ENCODE data around the gene TMC2. TPM values are rescaled to one million over a fixed set of nuclear protein-coding genes. Genes with fewer than 3 reads are reported as not detected.

The TMC2 gene
- total RNA-seq, 2 experiments from 2014 or later = not detected

DNA sequence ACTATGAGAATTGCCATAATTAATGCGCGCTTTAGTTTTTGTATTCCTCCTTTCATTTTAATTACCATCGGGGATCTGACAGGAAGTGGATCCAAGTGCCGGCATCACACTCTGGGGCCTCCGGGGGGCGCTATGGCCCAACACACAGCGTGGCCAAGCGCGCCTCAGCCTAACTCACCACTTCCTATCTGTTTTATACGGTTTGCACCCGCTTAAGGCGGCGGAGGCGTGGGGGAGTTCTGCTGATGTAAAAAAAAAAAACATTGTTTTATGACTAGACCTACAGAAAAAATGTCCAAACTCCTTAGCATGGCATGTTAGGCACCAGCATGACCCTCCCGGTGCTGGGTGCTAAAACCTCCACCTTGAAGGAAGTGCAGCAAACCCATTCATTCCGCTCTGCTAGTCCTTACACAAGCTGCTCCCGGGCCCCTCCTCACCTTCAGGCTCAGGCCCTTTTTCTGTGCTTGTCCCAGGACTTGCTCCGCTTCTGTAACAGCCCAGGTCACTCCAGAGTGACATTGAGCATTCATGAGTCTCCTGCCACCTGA lies 151.7 kb downstream of the TMC2 start:
- Mint-ChIP-seq H3K27me3 (peaks cover 39% of the 10 kb centered on the region), H3K36me3 (peaks cover 2% of the 10 kb centered on the region), H3K27ac (peak overlapping the region; percentile 52), H3K4me3 (peak overlapping the region; percentile 40), H3K4me1 (peaks cover 32% of the 10 kb centered on the region), H3K9me3 (ENCODE audit: low read depth) (no peaks in the 10 kb centered on the region)
- DNase-seq = peak; percentile 89
- peak; percentile 85 for ATAC-seq
- CTCF ChIA-PET = interaction anchor here (0.6 to 6.3 kb wide), 24 partner anchors 11 to 509 kb away, joined by 3 to 101 read pairs (median 5); partner anchors contain the start of genes IDH3B, PCED1A and VPS16

DNA sequence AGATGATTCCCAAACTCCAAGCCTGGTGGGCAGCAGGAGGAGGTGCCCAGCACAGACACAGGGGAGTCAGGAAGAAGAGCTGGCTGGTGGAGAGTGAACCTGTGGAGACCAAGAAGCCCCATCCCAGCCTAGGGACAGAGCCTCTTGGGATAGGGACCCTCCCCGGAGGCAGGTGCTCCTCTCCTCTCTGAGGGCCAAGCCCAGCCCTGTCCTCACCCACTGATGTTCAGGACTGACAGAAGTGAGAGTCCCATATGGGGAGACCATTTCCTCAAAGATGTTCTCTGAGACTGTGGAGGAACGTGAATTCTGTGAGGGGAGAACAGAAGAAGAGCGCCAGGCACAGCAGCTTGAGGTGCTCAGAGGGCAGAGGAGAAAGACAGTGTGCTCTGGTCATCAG lies 153.8 kb downstream of the TMC2 start:
- ATAC-seq (no peak), DNase-seq (no peak)
- Mint-ChIP-seq H3K36me3 (peaks cover 2% of the 10 kb centered on the region), H3K27ac (no peak overlapping the region), H3K9me3 (ENCODE audit: low read depth) (no peaks in the 10 kb centered on the region), H3K27me3 (peaks cover 46% of the 10 kb centered on the region), H3K4me1 (peaks cover 27% of the 10 kb centered on the region), H3K4me3 (no peak overlapping the region)
- CTCF ChIA-PET = interaction anchor here (3.1 to 6.3 kb wide), 3 partner anchors 20 to 61 kb away, joined by 13 to 101 read pairs (median 87); no protein-coding TSS in a partner anchor

- ATAC-seq (no peak), DNase-seq (no peak)
- no peak overlapping the region for H3K4me3 Mint-ChIP-seq
- CTCF ChIA-PET = interaction anchor here (1.5 to 6.3 kb wide), 3 partner anchors 51 to 61 kb away, joined by 4 to 101 read pairs (median 87); no protein-coding TSS in a partner anchor
- H3K27ac Mint-ChIP-seq = no peak overlapping the region
- peaks cover 2% of the 10 kb centered on the region for H3K36me3 Mint-ChIP-seq
- no peaks in the 10 kb centered on the region for H3K9me3 Mint-ChIP-seq (ENCODE audit: low read depth)
- H3K27me3 Mint-ChIP-seq = peaks cover 51% of the 10 kb centered on the region
- H3K4me1 Mint-ChIP-seq = peaks cover 26% of the 10 kb centered on the region
Measured at GRCh38 chr20:2690718-2691117, 154.3 kb downstream of the TMC2 start.

DNA sequence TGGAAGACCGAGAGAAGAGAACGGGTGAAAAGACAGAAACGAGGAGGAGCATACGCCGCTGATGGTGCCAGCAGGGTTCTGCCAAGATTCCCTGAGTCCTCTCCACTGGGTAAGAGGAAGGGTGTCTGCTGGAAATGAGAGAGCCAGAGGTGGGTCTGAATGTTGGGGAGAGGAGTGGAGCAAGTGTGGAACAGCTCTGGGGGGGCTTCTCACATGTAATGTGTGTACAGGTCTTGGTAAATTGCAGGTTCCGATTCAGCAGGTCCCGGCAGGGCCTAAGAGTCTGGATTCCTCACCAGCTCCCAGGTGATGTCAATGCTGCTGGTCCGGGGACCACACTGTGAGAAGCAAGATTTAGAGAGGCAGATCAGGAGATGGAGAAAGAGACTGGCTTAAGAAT lies 154.8 kb downstream of the TMC2 start:
- Mint-ChIP-seq H3K9me3 (ENCODE audit: low read depth) (no peaks in the 10 kb centered on the region), H3K27me3 (peaks cover 55% of the 10 kb centered on the region), H3K36me3 (peaks cover 2% of the 10 kb centered on the region), H3K27ac (no peak overlapping the region), H3K4me3 (peak overlapping the region; percentile 73), H3K4me1 (peaks cover 26% of the 10 kb centered on the region)
- DNase-seq (no peak), ATAC-seq (no peak)
- CTCF ChIA-PET = interaction anchor here (1.5 kb wide), 1 partner anchor 50 kb away, joined by 4 read pairs; no protein-coding TSS in a partner anchor

Small RNA genes lying within 50 kb of the gene (microRNA-seq; reads per million reads assigned to microRNA genes)
- 38.3 reads per million, percentile 53 among the genes with 10 or more reads in this experiment for gene MIR1292

Other genes starting within 250 kb of the TMC2 start
- gene TGM3, start 240.6 kb upstream of the TMC2 start, total RNA-seq = not detected
- not detected for gene TGM6, start 155.7 kb upstream of the TMC2 start, total RNA-seq
- gene SNRPB, start 65.8 kb upstream of the TMC2 start, total RNA-seq = 100 to 1,000 TPM; 335 to 391 TPM
- 10 to 100 TPM in 1 of 2 experiments, 1 to 10 TPM in 1; 7.0 to 10.3 TPM for gene ZNF343, start 27.7 kb upstream of the TMC2 start, total RNA-seq
- gene NOP56, start 116.1 kb downstream of the TMC2 start, total RNA-seq = 100 to 1,000 TPM; 469 to 508 TPM
- gene IDH3B, start 127.6 kb downstream of the TMC2 start, total RNA-seq = 10 to 100 TPM; 91.4 to 96.0 TPM
- 1 to 10 TPM; 1.3 to 3.1 TPM for gene EBF4, start 156.2 kb downstream of the TMC2 start, total RNA-seq

Data from activated CD8-positive, alpha-beta memory T cell treated with anti-CD3 and anti-CD28 coated beads, Interleukin-2, amount 10 ng/mL, durations not matched to agents 7 days and 5 days (primary cell).